EH (cell line): ENCODE results near the gene PPP1R16B.

Experiments used
- DNase-seq: peaks from one replicate; pipeline ENCODE4 v3.0.0-alpha.2; 2015; ENCODE audit warnings: low read depth

PPP1R16B gene

GRCh38 chr20:38827770-38828281 lies 22.3 kb downstream of the PPP1R16B start:
- no peak for DNase-seq

GRCh38 chr20:38828514-38829295 lies 23.2 kb downstream of the PPP1R16B start:
- DNase-seq = no peak

GRCh38 chr20:38829296-38829875 lies 23.9 kb downstream of the PPP1R16B start:
- DNase-seq = no peak

GRCh38 chr20:38830356-38830755 lies 24.9 kb downstream of the PPP1R16B start:
- DNase-seq = no peak

GRCh38 chr20:38831049-38831691 lies 25.7 kb downstream of the PPP1R16B start:
- DNase-seq = no peak

GRCh38 chr20:38831995-38832620 lies 26.6 kb downstream of the PPP1R16B start:
- no peak for DNase-seq

- DNase-seq = no peak
These were observed 27.8 kb downstream of the PPP1R16B start for GRCh38 chr20:38833154-38833856.

GRCh38 chr20:38833857-38834164 lies 28.3 kb downstream of the PPP1R16B start:
- no peak for DNase-seq

- no peak for DNase-seq
These were observed 29.4 kb downstream of the PPP1R16B start for GRCh38 chr20:38834868-38835267.

- no peak for DNase-seq
These were observed 30.3 kb downstream of the PPP1R16B start for GRCh38 chr20:38835792-38836191.

- no peak for DNase-seq
These were observed 31.5 kb downstream of the PPP1R16B start for GRCh38 chr20:38836991-38837390.

GRCh38 chr20:38838326-38838725 lies 32.8 kb downstream of the PPP1R16B start:
- no peak for DNase-seq

GRCh38 chr20:38839563-38839962 lies 34.1 kb downstream of the PPP1R16B start:
- DNase-seq = no peak

GRCh38 chr20:38840053-38840893 lies 34.8 kb downstream of the PPP1R16B start:
- DNase-seq = no peak

GRCh38 chr20:38840894-38841470 lies 35.5 kb downstream of the PPP1R16B start:
- DNase-seq = no peak

GRCh38 chr20:38841570-38841969 lies 36.1 kb downstream of the PPP1R16B start:
- no peak for DNase-seq

GRCh38 chr20:38842026-38842425 lies 36.5 kb downstream of the PPP1R16B start:
- DNase-seq = no peak

GRCh38 chr20:38842558-38842981 lies 37.1 kb downstream of the PPP1R16B start:
- no peak for DNase-seq

GRCh38 chr20:38843346-38843745 lies 37.8 kb downstream of the PPP1R16B start:
- DNase-seq = no peak

- DNase-seq = no peak
These were observed 39.5 kb downstream of the PPP1R16B start for GRCh38 chr20:38844963-38845362.

- DNase-seq = no peak
These were observed 42.3 kb downstream of the PPP1R16B start for GRCh38 chr20:38847840-38848239.
